RPMI7951 (cell line): ENCODE measurements around the gene POLR3GL. TPM values are rescaled to one million over a fixed set of nuclear protein-coding genes. Genes with fewer than 3 reads are reported as not detected.

Experiments
- DNase-seq: peaks from one replicate; pipeline ENCODE4 v3.0.0-alpha.2; 2012; ENCODE audit warnings: low read depth
- total RNA-seq: library from RNA; depleted of rRNA; stranded (reverse); fragments of >200 nt; shearing (Covaris generic); gene quantifications from 2 replicates; pipeline ENCODE4 v1.2.3, GENCODE V29; 2014

Gene POLR3GL
- total RNA-seq, 1 experiment from 2014 or later: 17.1 TPM

DNA sequence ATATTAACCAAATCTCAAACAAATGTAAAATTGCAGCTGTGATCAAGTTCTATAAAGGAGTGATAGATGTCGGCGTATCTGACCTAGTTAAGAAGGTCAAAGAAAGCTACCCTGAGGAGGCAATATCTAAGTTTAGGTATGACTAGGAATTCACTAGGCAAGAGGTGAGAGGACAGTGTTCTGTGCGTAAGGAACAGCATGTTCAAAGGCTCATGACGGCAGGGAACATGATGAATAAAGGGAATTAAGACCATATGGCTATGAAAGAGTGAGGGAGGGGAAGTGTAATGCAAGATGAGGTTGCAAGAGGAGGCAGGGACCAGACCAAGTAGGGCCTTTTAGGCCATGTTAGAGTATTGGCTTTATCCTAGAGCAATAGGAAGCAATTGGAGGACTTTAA is 15.3 kb upstream of the POLR3GL start:
- DNase-seq: no peak

DNA sequence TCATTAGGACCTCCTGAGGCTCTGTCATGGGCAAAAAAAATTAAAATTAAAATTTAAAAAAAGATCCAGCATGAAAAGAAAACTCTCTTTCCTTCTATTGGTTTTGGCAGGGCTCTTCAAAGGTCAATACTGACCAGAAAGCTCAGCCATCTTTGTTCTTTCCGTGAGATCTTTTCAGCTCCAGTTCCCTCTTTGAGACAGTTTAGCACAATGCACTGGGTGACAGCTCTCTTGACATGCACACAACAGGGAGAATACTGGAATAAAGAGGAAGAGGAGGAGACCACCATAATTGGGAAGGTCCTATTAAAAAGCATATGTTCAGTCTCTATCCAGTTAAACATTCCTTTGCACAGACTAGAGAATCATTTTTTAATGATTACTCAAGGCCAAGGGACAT is 13.0 kb upstream of the POLR3GL start:
- no peak for DNase-seq

DNA sequence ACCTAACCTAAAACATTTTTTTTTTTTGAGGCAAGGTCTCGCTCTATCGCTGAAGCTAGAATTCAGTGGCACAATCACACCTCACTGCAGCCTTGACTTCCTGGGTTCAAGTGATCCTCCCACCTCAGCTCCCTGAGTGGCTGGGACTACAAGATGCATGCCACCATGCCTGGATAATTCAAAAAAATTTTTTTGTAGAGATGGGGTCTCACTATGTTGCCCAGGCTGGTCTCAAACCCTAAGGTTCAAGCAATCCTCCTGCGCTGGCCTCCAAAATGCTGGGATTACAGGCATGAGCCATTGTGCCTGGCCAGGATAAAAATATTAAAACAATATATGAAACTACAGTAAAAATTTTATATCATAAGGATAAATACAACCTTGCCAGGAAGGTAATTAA is 11.6 kb upstream of the POLR3GL start:
- no peak for DNase-seq

DNA sequence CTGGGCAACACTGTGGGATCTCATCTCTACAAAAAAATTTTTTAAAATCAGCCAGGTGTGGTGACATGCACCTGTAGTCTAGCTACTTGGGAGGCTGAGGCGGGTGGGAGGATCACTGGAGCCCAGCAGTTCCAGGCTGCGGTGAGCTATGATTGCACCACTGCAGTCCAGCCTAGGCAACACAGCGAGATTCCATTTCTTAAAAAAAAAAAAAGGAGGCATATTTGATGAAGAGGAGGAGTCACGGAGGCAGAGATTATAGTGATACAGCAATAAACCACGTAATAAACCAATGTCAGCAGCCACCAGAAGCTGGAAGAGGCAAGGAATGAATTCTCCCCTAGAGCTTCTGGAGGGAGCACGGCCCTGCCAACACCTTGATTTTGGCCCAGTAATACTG is 10.6 kb upstream of the POLR3GL start:
- no peak for DNase-seq

DNA sequence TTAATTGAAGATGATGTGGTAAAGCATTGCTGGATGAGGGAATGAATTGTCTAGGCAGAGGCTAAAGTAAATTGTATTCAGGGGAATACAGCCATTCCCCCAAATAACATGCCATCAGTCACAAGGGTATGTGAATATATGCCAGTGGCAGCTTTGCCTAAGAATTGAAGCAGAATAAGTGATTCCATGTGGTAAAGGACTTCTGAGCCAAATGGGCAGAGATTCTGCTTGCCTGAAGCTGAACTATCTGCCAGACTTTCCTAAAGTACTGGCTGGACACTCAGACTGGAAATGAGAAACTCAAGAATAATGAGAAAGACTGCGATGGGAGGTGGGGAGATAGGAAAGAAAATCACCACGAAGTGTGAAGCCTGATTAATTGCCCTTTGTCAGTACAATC is 9.1 kb upstream of the POLR3GL start:
- DNase-seq: peak; percentile 43

DNA sequence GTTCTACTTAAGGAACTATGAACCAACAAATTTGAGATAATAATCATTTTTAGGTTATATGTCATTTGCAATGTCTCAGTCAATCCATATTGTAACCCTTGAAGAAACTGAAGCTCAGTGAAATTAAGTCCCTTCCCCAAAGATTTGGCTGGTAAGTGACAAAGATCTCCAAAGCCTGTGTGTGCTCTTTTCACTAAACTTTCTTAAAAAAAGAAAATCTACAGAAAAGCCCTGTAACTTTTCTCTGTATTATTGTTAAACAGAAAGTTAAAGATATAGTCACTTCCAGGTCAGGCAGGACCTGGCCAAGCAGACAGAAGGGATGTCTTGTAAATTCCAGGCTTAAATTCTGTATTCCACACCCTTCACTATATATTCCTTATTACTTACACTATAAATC is 8.1 kb upstream of the POLR3GL start:
- DNase-seq: no peak

DNA sequence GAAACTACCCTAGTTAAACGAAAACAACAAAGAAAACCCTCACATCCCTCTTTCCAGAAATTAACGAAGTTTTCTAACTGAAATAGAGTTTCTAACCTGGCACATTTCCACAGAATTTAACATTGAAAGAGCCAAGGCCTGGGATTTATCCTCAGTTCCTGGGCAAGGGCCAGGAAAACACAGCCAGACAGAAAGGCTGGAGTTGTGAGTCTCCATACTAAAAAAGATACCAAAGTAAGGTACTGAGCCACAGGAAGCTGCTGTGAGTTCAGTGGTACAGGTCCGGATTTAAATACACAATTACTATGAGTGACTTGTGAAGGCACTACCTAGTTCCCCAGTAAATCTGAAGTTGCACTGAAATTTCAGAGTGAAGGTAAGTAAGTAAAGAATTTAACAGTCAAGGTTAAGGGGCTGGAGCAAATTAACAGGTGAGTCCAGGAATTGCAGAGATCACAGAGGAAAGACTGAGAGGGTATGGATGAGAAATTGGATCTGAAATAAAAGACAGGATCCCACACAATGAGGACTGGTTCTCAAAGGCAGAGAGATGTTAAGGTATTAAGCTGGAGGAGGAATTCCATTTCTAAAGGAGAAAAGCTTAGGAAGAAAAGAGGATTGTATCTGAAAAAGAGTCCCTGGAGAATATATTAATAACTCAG is 7.6 kb upstream of the POLR3GL start:
- no peak for DNase-seq

DNA sequence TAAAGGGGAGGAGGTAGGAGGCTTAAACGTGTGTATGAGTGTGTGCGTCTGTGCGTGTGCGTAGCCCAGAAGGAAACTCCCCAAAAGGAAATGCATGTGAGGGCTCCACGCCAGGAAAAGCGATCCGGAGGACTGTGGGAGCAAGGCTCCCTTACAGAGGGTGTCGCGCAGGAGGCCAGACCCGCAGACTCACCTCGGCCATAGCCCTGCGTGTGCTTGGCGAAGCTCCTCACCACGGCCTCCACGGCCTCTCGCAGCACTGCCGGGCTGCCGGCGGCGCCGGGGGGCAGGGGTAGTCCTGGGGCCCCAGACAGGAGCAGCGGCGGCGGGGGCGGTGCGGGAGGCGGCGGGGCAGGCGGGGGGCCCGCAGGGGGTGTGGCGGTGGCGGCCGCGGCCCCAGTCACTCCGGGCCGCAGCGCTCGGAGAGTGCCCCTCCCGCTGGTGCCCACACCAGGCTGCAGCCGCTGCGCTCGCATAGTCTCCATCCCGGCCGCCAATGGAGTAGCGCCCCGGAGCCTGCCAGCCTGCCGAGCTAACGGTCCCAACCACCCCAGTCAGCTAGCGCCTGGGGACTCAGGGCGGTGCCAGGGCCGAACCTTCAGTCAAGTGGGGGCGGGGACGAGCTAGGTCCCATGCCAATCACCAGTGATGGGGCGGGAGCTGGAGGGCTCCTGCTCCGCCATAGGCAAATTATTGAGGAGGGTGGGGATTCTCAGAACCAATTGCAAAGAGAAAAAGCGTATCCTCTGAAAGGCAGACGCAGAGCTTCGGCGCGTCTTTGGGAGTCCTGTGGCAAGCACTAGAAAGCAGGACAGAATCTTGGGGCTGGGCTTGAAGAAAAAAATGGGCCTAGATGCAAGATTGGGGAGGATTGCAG is 6.8 kb upstream of the POLR3GL start, which contains the start of gene LIX1L:
TSS of gene LIX1L (minus strand) at position 575 of the 877 bp plus-strand sequence. CDS start at position 485, 90 bp downstream.
- DNase-seq: peak; percentile 96

DNA sequence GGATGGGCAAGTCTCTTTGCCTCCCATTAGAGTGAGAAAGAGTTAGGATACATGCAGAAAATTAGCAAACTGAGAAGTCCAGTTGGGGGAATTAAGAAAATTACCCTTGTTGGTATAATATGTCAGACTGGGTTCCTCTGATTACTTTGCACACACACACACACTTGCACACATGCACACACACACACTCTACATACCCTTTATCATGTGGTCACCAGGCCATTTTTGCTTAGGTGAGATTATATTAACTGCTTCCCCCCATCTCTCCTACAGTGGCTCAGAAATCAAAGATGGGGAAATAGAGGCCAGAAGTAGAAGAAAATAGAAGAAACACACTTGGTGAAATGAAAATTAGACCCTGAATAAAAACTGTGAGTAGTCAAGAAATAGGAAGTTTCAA is 5.8 kb upstream of the POLR3GL start:
- no peak for DNase-seq

DNA sequence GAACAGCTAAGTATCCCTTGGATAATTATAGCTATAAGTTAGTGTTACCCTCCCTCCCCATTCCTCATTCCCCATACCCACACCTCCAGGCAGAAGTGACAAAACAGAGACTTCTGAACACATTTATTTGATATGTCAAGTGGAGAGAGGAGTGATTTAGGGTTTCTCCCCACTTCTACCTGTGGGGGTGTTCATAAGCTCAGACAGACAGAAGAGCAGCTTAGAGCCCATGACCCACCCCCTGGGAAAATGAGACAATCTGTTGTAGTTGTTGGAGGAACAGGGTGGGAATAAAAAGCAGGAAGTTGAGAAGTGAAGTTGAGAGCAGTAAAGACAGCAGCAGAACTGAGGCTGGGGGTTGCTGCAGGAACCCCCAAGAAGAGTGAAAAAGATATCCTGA is 5.2 kb upstream of the POLR3GL start:
- no peak for DNase-seq

DNA sequence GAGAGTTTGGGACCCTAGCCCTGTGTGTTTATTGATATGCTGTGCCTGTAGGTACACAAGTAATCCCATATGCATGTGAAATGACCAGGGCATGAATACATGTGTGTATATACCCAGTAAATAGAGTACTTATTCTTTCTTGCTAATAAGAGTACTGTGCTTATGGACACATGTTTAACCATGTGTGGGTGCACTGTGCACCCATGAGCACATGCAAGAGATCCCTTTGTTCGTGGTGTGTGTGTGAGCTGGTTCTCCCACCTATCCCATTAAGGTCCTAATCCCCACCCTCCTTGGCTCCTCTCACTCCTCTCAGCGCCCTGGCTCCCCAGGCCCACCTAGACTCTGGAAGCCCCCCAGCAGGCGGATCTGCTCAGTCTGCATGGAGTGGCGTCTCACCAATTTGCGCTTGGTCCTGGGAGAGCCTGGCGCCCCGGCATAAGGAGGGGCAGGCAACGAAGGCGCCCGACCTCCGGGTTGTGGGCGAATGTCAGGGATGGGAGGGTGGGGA is 4.5 kb upstream of the POLR3GL start:
- DNase-seq: no peak

DNA sequence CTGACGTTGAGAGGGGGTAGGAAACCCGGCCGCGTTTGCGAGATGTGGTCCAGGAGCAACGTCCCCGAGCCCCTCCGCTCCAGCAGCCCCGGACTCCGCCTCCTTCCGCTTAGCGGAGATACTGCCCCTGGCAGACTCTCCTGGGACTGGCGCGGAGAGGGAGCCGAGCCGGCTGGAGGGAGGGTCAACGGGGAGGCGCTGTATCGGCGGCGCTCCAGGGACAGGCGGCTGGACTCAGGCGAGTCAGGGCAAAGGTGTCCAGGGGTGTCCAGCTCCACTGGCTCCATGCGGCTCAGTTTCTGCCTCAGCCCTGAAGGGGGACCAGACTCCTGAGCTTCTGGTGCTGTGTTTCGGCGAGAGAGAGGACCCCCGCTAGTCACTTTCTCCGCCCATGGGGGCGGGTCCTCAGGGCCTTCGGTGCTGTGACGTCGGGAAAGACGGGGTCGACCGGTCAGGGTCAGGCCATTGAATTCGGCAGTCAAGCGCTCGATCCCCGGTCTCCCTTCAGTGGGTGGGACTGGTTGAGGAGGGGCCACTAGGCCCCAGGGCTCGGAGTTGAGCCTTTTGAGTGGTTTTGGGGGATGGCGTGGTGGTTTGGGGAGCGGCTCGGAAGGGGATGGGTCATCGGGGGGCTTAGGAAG is 3.9 kb upstream of the POLR3GL start:
- DNase-seq: peak; percentile 68

DNA sequence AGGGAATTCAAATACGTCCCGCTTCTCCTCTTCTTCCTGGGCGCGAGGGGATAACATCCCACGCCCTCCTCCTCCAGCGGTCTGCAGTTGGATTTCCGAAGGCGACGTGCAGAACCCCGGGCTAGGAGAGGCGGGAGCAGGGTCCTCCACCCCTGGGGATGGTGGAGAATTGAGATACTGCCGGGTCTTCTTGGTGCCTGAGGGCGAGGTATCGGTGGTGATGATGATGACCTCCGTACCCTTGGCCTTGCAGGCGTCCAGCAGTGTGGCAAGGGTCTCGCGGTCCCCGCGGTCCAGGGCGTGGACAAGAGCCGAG is 3.4 kb upstream of the POLR3GL start:
- no peak for DNase-seq

DNA sequence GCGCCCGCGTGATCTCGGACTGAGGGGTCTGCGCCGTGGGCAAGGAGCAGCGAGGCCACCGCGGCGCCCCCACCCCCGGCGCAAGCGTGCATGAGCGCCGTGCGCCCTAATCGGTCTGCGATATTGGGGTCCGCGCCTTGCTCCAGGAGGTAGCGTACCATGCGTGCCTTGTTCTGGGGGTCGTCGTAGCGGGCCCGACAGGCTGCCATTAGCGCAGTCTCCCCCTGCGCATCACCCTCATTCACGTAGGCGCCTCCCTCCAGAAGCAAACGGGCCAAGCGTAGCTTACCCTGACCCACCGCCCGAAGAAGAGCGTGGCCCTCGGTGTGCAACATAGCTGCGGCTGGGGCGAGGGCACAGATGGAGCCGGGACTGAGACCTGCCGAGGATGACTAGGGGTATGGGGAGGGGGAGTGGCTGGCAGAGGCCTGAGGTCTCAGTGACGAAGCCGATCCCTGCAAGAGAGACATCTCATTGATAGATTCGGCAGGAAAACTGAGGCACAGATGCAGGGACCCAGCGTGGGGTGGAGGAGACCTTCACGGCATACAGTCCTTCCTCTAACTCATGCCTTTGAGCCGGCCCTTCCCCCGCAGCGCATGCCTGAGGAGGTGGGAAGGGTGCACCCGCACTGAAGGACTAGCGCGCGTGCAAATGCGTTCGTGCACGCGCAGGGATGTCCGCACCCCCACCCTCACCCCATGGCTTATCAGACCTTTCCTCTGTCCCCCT is 2.9 kb upstream of the POLR3GL start:
- DNase-seq: peak; percentile 24

DNA sequence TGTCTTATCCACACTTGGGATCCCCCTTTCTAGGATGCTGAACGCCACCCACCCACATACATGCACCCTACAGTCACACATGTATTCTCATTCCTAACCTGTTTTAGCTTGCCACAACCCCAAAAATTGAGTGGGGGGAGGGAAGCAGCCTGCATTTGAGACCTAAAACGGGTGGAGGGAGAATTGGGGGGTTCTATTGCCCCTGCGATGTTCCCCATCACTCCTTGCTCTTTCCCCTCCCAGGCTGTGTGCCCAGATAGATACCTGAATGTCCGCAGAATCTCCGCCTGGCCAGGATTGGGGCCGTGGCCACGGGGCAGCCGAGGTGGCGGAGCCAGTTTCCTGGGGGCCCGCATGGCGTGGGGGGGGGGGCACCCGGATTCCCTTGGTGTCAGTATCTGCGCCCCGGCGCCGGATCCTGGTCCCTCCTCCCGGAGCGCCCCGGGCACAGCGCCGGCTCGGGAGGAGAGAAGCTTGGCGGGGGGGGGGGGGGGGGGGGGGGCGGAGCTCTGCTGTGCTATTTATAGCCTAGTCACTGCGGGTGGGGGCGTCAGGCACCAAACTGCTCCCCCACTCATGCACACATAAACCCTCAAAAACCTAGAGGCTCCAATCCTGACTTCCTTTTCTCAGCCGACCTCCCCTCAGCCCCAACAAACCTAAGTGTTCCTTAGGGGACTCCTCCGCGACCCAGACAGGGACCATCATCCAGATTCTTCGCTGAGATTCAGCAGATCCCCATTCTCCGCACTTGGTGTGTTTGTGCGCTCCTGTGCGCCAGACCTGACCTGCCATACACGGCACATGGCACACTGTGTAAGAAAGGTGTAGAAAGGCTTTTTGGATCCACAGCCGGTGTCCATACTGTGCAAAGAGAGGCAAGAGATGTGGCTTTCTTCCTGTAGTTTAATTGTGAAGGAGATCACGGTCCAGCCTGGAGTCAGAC is 2.1 kb upstream of the POLR3GL start:
- DNase-seq: peak; percentile 42

DNA sequence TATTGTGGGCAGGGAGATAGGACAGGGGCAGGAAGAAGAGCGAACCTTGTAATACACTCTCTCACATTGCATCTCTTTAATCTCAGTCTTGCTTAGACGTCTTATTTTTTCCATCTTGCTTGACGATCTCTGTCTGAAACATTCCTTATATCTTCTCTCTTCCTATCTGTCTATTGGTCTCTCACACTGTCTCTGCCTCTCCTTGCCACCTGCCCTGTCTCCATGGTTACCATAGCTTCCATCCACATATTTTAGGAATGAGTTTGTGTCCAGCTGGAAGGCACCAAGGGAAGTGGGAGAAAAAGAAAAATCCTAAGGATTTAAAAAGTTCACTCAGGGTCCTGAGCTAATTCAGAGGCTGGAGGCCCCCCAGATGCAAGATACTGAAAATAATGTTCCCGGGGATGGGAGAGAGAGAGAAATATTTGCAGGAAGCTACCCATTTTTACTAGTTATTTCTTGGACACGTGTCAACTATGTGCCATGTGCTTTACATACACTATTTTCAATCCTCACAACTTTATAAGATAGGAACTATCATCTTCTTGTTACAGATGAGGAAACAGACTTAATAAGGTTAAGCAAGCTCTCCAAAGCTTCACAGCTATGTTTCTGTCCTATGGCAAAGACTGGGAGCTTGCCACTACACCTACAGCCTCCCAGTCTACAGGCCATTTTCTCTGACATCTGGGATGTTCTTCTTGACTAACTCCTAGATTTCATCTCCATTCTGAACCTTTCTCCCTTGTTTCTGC is 1.0 kb upstream of the POLR3GL start:
- DNase-seq: peak; percentile 67

DNA sequence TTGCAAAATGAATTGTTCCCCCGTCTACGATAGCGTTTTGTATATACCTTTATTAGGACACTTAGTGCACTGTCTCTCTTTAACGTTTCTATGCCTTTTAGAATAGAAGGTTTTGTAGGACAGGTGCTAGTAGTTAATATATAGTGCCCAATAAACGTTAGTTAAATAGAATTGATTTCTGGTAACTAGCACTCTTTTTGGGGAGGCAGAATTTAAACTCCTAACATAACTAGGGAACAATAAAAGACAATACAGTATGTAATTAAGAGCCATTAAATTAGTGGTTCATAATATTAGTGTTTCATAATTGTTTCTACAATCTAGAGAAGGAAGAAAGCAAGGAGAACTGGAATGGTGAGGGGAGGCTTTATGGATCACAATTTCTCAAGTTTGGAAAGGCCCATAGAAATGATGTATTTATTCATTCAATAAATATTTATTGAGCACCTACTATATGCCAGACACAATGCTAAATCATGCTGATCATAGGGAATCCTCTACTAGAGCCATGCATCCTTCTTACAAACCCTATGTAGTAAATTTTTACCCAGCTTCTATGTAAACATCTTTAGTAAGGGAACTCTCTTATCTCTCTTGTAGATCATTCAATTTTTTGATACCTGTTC is 742 bp downstream of the POLR3GL start:
- DNase-seq: no peak

DNA sequence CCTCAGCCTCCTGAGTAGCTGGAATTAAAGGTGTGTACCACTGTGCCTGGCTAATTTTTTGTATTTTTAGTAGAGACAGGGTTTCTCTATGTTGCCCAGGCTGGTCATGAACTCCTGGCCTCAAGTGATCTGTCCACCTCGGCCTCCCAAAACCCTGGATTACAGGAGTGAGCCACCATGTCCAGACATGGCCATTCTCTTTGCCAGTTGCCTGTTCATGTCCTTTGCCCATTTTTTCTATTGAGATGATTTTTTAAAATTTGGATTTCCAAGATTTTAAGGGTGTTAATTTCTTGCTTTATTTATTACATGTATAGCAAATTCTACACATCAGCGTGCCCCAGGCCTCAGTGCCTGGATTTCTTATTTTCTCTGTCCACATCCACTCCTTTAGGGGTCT is 2.8 kb downstream of the POLR3GL start:
- no peak for DNase-seq

DNA sequence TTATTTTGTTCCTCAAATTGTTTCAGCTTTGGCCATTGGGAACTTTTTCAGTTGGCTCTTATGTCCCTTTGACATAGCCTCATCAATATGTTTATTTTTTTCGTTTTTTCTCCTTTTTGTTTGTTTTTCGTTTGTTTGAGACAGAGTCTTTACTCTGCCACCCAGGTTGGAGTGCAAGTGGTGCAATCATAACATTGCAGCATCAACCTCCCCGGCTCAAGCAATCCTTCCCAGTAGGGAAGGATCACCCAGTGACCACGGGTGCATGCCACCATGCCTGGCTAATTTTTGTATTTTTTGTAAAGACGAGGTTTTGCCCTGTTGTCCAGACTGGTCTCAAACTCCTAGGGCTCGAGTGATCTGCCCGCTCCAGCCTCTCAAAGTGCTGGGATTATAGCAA is 8.1 kb downstream of the POLR3GL start:
- DNase-seq: no peak

DNA sequence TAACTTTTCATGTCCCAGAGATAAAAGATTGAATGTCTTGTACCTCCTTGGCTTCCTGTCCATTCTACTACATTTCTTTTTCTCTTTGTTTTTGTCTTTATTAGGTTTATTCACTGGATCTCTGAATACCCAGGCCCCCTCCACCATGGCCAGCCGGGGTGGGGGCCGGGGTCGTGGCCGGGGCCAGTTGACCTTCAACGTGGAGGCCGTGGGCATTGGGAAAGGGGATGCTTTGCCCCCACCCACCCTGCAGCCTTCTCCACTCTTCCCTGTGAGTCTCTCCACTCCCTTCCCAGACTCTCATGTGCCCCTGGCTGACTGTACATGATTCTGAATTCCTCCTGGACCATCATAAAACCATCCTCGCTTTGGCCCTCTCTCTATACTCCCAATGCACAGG is 10.2 kb downstream of the POLR3GL start:
- DNase-seq: no peak
